ENCODE results near the gene TBXAS1. TPM values are rescaled to one million over a fixed set of nuclear protein-coding genes. Genes with fewer than 3 reads are reported as not detected.

TBXAS1 gene
- total RNA-seq, 1 experiment from 2014 or later: 2.2 TPM

DNA sequence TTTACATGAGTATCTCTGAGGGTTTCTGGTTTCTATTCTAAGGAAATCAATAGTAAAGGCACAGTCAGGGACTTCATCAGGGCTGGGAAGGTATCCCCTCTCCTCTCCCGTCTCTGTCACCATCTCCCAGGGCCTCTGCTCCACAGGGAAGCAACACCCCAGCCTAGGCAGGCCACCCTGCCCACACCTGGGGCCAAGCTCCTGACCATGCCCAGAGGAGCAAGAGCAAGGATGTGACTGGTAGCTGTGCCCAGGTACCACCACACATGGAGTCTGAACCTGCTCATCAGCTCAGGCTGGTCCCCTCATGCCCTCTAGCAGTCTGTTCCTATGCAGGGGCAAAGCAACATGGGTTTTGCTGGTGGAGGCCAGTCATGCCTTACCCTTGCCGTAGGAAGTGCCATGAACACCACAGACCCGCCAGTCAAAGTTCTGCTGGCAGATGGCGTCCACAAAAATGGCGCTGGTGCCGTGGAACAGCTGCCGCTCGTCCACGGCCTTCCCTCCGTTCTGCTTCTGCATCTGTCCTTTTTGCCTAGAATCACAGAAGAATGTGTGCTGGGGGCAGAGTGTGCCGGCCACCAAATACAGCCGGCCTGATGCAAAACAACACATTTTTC is 196.9 kb downstream of the TBXAS1 start:
- ChIA-PET POLR2A (ENCODE audit: unreplicated experiment) (no interaction called here), CTCF (no interaction called here)
- Histone ChIP-seq H3K36me3 (ENCODE audit: low read depth) (no peaks in the 10 kb centered on the region), H2AFZ (no peak overlapping the region), H3K4me2 (no peak overlapping the region), H3K9me2 (ENCODE audit: insufficient read depth) (no peaks in the 10 kb centered on the region), H3K4me3 (no peak overlapping the region), H3K79me2 (ENCODE audit: low read depth) (no peaks in the 10 kb centered on the region), H3K27me3 (ENCODE audit: insufficient read depth, low read depth) (no peaks in the 10 kb centered on the region), H3K4me1 (replicated peaks; ENCODE audit: insufficient read depth) (no peaks in the 10 kb centered on the region), H4K20me1 (ENCODE audit: insufficient read depth) (no peaks in the 10 kb centered on the region), H3F3A (ENCODE audit: insufficient read depth, low read depth) (no peaks in the 10 kb centered on the region), H3K27ac (no peak overlapping the region), H3K9me3 (ENCODE audit: insufficient read depth, low read depth) (no peaks in the 10 kb centered on the region)
- BruUV-seq (replicated peaks): no TSS peak
- no peak for TF ChIP-seq EZH2 (IDR thresholded peaks at IDR 0.05; ENCODE audit: low read depth)
- no peak for TF ChIP-seq CTCF (conservative IDR thresholded peaks at IDR 0.05)
- no peak for DNase-seq
- intact Hi-C loops (cut with micrococcal nuclease; ENCODE audit: unreplicated experiment): no loop called here

GRCh38 chr7:140026935-140027334 is 197.9 kb downstream of the TBXAS1 start:
- Histone ChIP-seq H3K4me2 (no peak overlapping the region), H3F3A (ENCODE audit: insufficient read depth, low read depth) (no peaks in the 10 kb centered on the region), H4K20me1 (ENCODE audit: insufficient read depth) (no peaks in the 10 kb centered on the region), H3K9me3 (ENCODE audit: insufficient read depth, low read depth) (no peaks in the 10 kb centered on the region), H3K36me3 (ENCODE audit: low read depth) (no peaks in the 10 kb centered on the region), H3K27ac (no peak overlapping the region), H3K27me3 (ENCODE audit: insufficient read depth, low read depth) (no peaks in the 10 kb centered on the region), H3K79me2 (ENCODE audit: low read depth) (no peaks in the 10 kb centered on the region), H2AFZ (no peak overlapping the region), H3K4me1 (replicated peaks; ENCODE audit: insufficient read depth) (no peaks in the 10 kb centered on the region), H3K4me3 (no peak overlapping the region), H3K9me2 (ENCODE audit: insufficient read depth) (no peaks in the 10 kb centered on the region)
- BruUV-seq (replicated peaks): no TSS peak
- TF ChIP-seq CTCF (conservative IDR thresholded peaks at IDR 0.05) (no peak), EZH2 (IDR thresholded peaks at IDR 0.05; ENCODE audit: low read depth) (no peak)
- DNase-seq: no peak
- CTCF ChIA-PET: no interaction called here
- intact Hi-C loops (cut with micrococcal nuclease; ENCODE audit: unreplicated experiment): no loop called here
- POLR2A ChIA-PET (ENCODE audit: unreplicated experiment): no interaction called here

DNA sequence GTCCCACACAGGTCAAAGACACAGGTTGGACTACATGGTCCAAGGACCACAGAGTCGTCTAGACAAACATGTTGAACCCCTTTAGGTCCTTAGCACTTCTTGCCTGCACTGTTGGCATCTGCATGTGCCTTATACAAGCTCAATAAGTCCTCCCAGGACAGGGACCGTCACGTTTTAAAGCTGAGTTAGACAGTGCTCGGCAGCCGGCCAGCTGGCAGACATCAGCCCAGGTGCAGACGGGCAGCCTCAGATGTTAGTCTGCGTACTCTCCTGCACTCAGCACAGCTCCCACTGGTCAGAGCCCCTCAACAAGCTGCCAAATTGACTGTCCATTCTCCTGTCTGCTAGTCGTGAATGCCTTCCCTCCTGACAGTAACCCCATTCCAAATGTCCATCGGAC is 198.8 kb downstream of the TBXAS1 start:
- no TSS peak for BruUV-seq (replicated peaks)
- no peak overlapping the region for H3K4me2 ChIP-seq
- DNase-seq: no peak
- H3K27me3 ChIP-seq (ENCODE audit: insufficient read depth, low read depth): no peaks in the 10 kb centered on the region
- H3K36me3 ChIP-seq (ENCODE audit: low read depth): no peaks in the 10 kb centered on the region
- H2AFZ ChIP-seq: no peak overlapping the region
- POLR2A ChIA-PET (ENCODE audit: unreplicated experiment): no interaction called here
- no peak overlapping the region for H3K4me3 ChIP-seq
- no peaks in the 10 kb centered on the region for H3K9me2 ChIP-seq (ENCODE audit: insufficient read depth)
- H3K79me2 ChIP-seq (ENCODE audit: low read depth): no peaks in the 10 kb centered on the region
- CTCF ChIA-PET: no interaction called here
- TF ChIP-seq CTCF (conservative IDR thresholded peaks at IDR 0.05): no peak
- TF ChIP-seq EZH2 (IDR thresholded peaks at IDR 0.05; ENCODE audit: low read depth): no peak
- intact Hi-C loops (cut with micrococcal nuclease; ENCODE audit: unreplicated experiment): no loop called here
- no peaks in the 10 kb centered on the region for H3K9me3 ChIP-seq (ENCODE audit: insufficient read depth, low read depth)
- H4K20me1 ChIP-seq (ENCODE audit: insufficient read depth): no peaks in the 10 kb centered on the region
- H3F3A ChIP-seq (ENCODE audit: insufficient read depth, low read depth): no peaks in the 10 kb centered on the region
- no peak overlapping the region for H3K27ac ChIP-seq
- H3K4me1 ChIP-seq (replicated peaks; ENCODE audit: insufficient read depth): no peaks in the 10 kb centered on the region
